ENCODE results near the gene CERS6.
A peak's percentile ranks its signal among the peaks of the same experiment; 100 is the strongest.

CERS6 gene

GRCh38 chr2:168703926-168704325, 247.9 kb downstream of the CERS6 start:
- Histone ChIP-seq H3K27me3 (no peaks in the 10 kb centered on the region), H3K4me1 (peaks cover 7% of the 10 kb centered on the region; the same call in 1 of the 2 replicates), H3K4me3 (ENCODE audit: low read depth, low read length) (no peak overlapping the region), H3K36me3 (no peaks in the 10 kb centered on the region), H3K9me3 (no peaks in the 10 kb centered on the region)
- DNase-seq = no peak
- TF ChIP-seq CTCF (IDR thresholded peaks at IDR 0.05; ENCODE audit: low read depth, low read length) = no peak

- DNase-seq = no peak
- no peaks in the 10 kb centered on the region for H3K36me3 ChIP-seq
- H3K27me3 ChIP-seq = no peaks in the 10 kb centered on the region
- 0 out of 2 replicates have a peak, but pooled peaks cover 2% of the 10 kb centered on the region for H3K4me1 ChIP-seq
- no peaks in the 10 kb centered on the region for H3K9me3 ChIP-seq
- no peak overlapping the region for H3K4me3 ChIP-seq (ENCODE audit: low read depth, low read length)
- TF ChIP-seq CTCF (IDR thresholded peaks at IDR 0.05; ENCODE audit: low read depth, low read length) = peak; percentile 41
Observed at GRCh38 chr2:168705534-168706470, 249.7 kb downstream of the CERS6 start.

GRCh38 chr2:168706806-168707205, 250.7 kb downstream of the CERS6 start:
- no peaks in the 10 kb centered on the region for H3K36me3 ChIP-seq
- no peak for DNase-seq
- no peak overlapping the region for H3K4me3 ChIP-seq (ENCODE audit: low read depth, low read length)
- no peaks in the 10 kb centered on the region for H3K4me1 ChIP-seq
- no peaks in the 10 kb centered on the region for H3K9me3 ChIP-seq
- no peaks in the 10 kb centered on the region for H3K27me3 ChIP-seq
- no peak for TF ChIP-seq CTCF (IDR thresholded peaks at IDR 0.05; ENCODE audit: low read depth, low read length)

- H3K4me1 ChIP-seq = no peaks in the 10 kb centered on the region
- H3K9me3 ChIP-seq = no peaks in the 10 kb centered on the region
- TF ChIP-seq CTCF (IDR thresholded peaks at IDR 0.05; ENCODE audit: low read depth, low read length) = no peak
- H3K27me3 ChIP-seq = no peaks in the 10 kb centered on the region
- no peak for DNase-seq
- no peaks in the 10 kb centered on the region for H3K36me3 ChIP-seq
- no peak overlapping the region for H3K4me3 ChIP-seq (ENCODE audit: low read depth, low read length)
Observed at GRCh38 chr2:168708080-168708479, 252.0 kb downstream of the CERS6 start.

GRCh38 chr2:168710754-168711467, 254.8 kb downstream of the CERS6 start:
- no peaks in the 10 kb centered on the region for H3K9me3 ChIP-seq
- TF ChIP-seq CTCF (IDR thresholded peaks at IDR 0.05; ENCODE audit: low read depth, low read length) = no peak
- H3K4me3 ChIP-seq (ENCODE audit: low read depth, low read length) = no peak overlapping the region
- no peaks in the 10 kb centered on the region for H3K4me1 ChIP-seq
- H3K36me3 ChIP-seq = no peaks in the 10 kb centered on the region
- no peak for DNase-seq
- H3K27me3 ChIP-seq = no peaks in the 10 kb centered on the region

All from BE2C (cell line).